ENCODE data around the gene UBAP1L.

UBAP1L gene

GRCh38 chr15:65105038-65105437 is 10.0 kb downstream of the UBAP1L start:
- no peaks in the 10 kb centered on the region for H3K27me3 ChIP-seq (ENCODE audit: insufficient read depth, low read length, poor library complexity, severe bottlenecking)
- H3K36me3 ChIP-seq (ENCODE audit: insufficient read depth, low read length): peaks cover 8% of the 10 kb centered on the region; the same call in 1 of the 2 replicates
- no peaks in the 10 kb centered on the region for H3K9me2 ChIP-seq (replicated peaks; ENCODE audit: low read depth, low read length)
- H3K9ac ChIP-seq (ENCODE audit: low read depth, low read length, poor library complexity, severe bottlenecking): no peak overlapping the region
- no peaks in the 10 kb centered on the region for H3F3A ChIP-seq (ENCODE audit: low read depth)
- H3K9me3 ChIP-seq (ENCODE audit: insufficient read depth, low read depth, low read length): no peaks in the 10 kb centered on the region
- H3K4me2 ChIP-seq (ENCODE audit: low read depth, low read length, poor library complexity, severe bottlenecking): no peak overlapping the region
- H3K4me1 ChIP-seq (ENCODE audit: insufficient read depth, low read length, poor library complexity, severe bottlenecking): no peaks in the 10 kb centered on the region
- no peaks in the 10 kb centered on the region for H3K79me2 ChIP-seq (ENCODE audit: insufficient read depth, low read length)
- H2AFZ ChIP-seq (ENCODE audit: low read length): no peak overlapping the region
- no peak overlapping the region for H3K4me3 ChIP-seq (ENCODE audit: low read length, poor library complexity, severe bottlenecking)
- H4K20me1 ChIP-seq (ENCODE audit: insufficient read depth, low read length, poor library complexity, severe bottlenecking): no peaks in the 10 kb centered on the region
- TF ChIP-seq EZH2phosphoT487 (IDR thresholded peaks at IDR 0.05; ENCODE audit: borderline replicate concordance) (no peak), CTCF (conservative IDR thresholded peaks at IDR 0.05; ENCODE audit: low read length) (no peak)

GRCh38 chr15:65102912-65103311 is 12.1 kb downstream of the UBAP1L start:
- Histone ChIP-seq H3K9me2 (replicated peaks; ENCODE audit: low read depth, low read length) (no peaks in the 10 kb centered on the region), H3K9me3 (ENCODE audit: insufficient read depth, low read depth, low read length) (no peaks in the 10 kb centered on the region), H3K36me3 (ENCODE audit: insufficient read depth, low read length) (peaks cover 8% of the 10 kb centered on the region; the same call in 1 of the 2 replicates), H4K20me1 (ENCODE audit: insufficient read depth, low read length, poor library complexity, severe bottlenecking) (no peaks in the 10 kb centered on the region), H3K27me3 (ENCODE audit: insufficient read depth, low read length, poor library complexity, severe bottlenecking) (no peaks in the 10 kb centered on the region), H3K9ac (ENCODE audit: low read depth, low read length, poor library complexity, severe bottlenecking) (no peak overlapping the region), H3K4me1 (ENCODE audit: insufficient read depth, low read length, poor library complexity, severe bottlenecking) (no peaks in the 10 kb centered on the region), H3K4me3 (ENCODE audit: low read length, poor library complexity, severe bottlenecking) (no peak overlapping the region), H2AFZ (ENCODE audit: low read length) (no peak overlapping the region), H3F3A (ENCODE audit: low read depth) (no peaks in the 10 kb centered on the region), H3K4me2 (ENCODE audit: low read depth, low read length, poor library complexity, severe bottlenecking) (no peak overlapping the region), H3K79me2 (ENCODE audit: insufficient read depth, low read length) (no peaks in the 10 kb centered on the region)
- TF ChIP-seq CTCF (conservative IDR thresholded peaks at IDR 0.05; ENCODE audit: low read length): no peak
- no peak for TF ChIP-seq EZH2phosphoT487 (IDR thresholded peaks at IDR 0.05; ENCODE audit: borderline replicate concordance)

- Histone ChIP-seq H3K79me2 (ENCODE audit: insufficient read depth, low read length) (no peaks in the 10 kb centered on the region), H3K4me2 (ENCODE audit: low read depth, low read length, poor library complexity, severe bottlenecking) (no peak overlapping the region), H3K4me1 (ENCODE audit: insufficient read depth, low read length, poor library complexity, severe bottlenecking) (no peaks in the 10 kb centered on the region), H3K9me3 (ENCODE audit: insufficient read depth, low read depth, low read length) (no peaks in the 10 kb centered on the region), H3K36me3 (ENCODE audit: insufficient read depth, low read length) (peaks cover 8% of the 10 kb centered on the region; the same call in 1 of the 2 replicates), H3K27me3 (ENCODE audit: insufficient read depth, low read length, poor library complexity, severe bottlenecking) (no peaks in the 10 kb centered on the region), H4K20me1 (ENCODE audit: insufficient read depth, low read length, poor library complexity, severe bottlenecking) (no peaks in the 10 kb centered on the region), H3K9ac (ENCODE audit: low read depth, low read length, poor library complexity, severe bottlenecking) (no peak overlapping the region), H3K9me2 (replicated peaks; ENCODE audit: low read depth, low read length) (no peaks in the 10 kb centered on the region), H3K4me3 (ENCODE audit: low read length, poor library complexity, severe bottlenecking) (no peak overlapping the region), H3F3A (ENCODE audit: low read depth) (no peaks in the 10 kb centered on the region), H2AFZ (ENCODE audit: low read length) (no peak overlapping the region)
- TF ChIP-seq EZH2phosphoT487 (IDR thresholded peaks at IDR 0.05; ENCODE audit: borderline replicate concordance) (no peak), CTCF (conservative IDR thresholded peaks at IDR 0.05; ENCODE audit: low read length) (no peak)
Measured at GRCh38 chr15:65101891-65102708, 12.9 kb downstream of the UBAP1L start.
